HepG2 (cell line): ENCODE results near the gene FAM180A. TPM values are rescaled to one million over a fixed set of nuclear protein-coding genes. Genes with fewer than 3 reads are reported as not detected.

Experiments
- ATAC-seq: fragments of 200-7000 bp; cut with Tn5 transposase; 3 replicates; pipeline ENCODE4 v1.9.1; 2020; ENCODE audit warnings: mild to moderate bottlenecking, moderate library complexity
- BruUV-seq: library from RNA; stranded (reverse); fragments of 400-500 nt; replicated peaks from 2 replicates; lab custom pipeline; 2021; lab: Mats Ljungman, UMichigan
- CTCF ChIA-PET: fragments of 300-600 bp; formaldehyde crosslinking; extraction: SDS; loops from one replicate; lab custom pipeline; 2021; ENCODE audit warnings: low total read pairs, inconsistent platforms, low intra/inter-chr PET ratio; lab: Yijun Ruan, JAX
- POLR2A ChIA-PET: fragments of 350-600 bp; sonication (Branson Sonifier 250); formaldehyde crosslinking; loops from one replicate; lab custom pipeline; 2020; ENCODE audit warnings: antibody characterized with exemption, inconsistent platforms; lab: Yijun Ruan, JAX
- DNase-seq: peaks from one replicate; pipeline ENCODE4 v3.0.0-alpha.2; 2015; ENCODE audit warnings: low spot score
- FAIRE-seq: peaks from 3 replicates; lab custom pipeline; 2011; peaks lifted over from hg19 to GRCh38; lab: Jason Lieb, UNC
- H2AFZ ChIP-seq: one replicate; pipeline ENCODE4 v1.6.1; 2011; ENCODE audit warnings: low read length, inconsistent platforms
- H3K27ac ChIP-seq: fragments of 300-600 bp; 3 replicates; pipeline ENCODE4 v1.8.0; 2011; ENCODE audit warnings: mixed run types, mild to moderate bottlenecking, mixed read lengths, low read length, inconsistent platforms; ENCODE audit not compliant: insufficient read depth; ENCODE audit errors: extremely low read length
- H3K27me3 ChIP-seq, 2 experiments: fragments of 200-600 bp in 1 of 2; 2 replicates in 1 of 2; 3 replicates in 1 of 2; pipeline versions ENCODE4 v1.6.0 to v1.8.0; 2011; ENCODE audit warnings: low read length in 2 of 2, mild to moderate bottlenecking in 2 of 2, moderate library complexity in 2 of 2, inconsistent platforms in 1 of 2; ENCODE audit not compliant: insufficient read depth in 2 of 2, control insufficient read depth in 1 of 2
- H3K36me3 ChIP-seq, 2 experiments: fragments of 200-600 bp in 1 of 2; replicated peaks in 1 of 2; 2 replicates in 1 of 2; 3 replicates in 1 of 2; pipeline versions ENCODE4 v1.5.1 to v1.8.0; 2011; ENCODE audit warnings: low read length in 2 of 2, inconsistent platforms in 1 of 2; ENCODE audit not compliant: insufficient read depth in 2 of 2, control insufficient read depth in 1 of 2
- H3K4me1 ChIP-seq: 2 replicates; pipeline ENCODE4 v1.5.1; 2012; ENCODE audit warnings: low read length, inconsistent platforms; ENCODE audit not compliant: insufficient read depth
- H3K4me2 ChIP-seq: 2 replicates; pipeline ENCODE4 v1.6.0; 2011; ENCODE audit warnings: low read depth, low read length, inconsistent platforms
- H3K4me3 ChIP-seq, 3 experiments: fragments of 200-600 bp in 1 of 3; sonication (generic), shearing (Covaris generic) in 1 of 3; replicated peaks in 1 of 3; 2 replicates each; pipeline ENCODE4 v1.5.1; 2011 to 2016; ENCODE audit warnings: low read length in 3 of 3, inconsistent platforms in 2 of 3, low read depth in 2 of 3, mild to moderate bottlenecking in 2 of 3, control low read depth in 1 of 3, mixed read lengths in 1 of 3; ENCODE audit not compliant: insufficient read depth in 1 of 3
- H3K79me2 ChIP-seq: one replicate; pipeline ENCODE4 v1.6.1; 2011; ENCODE audit warnings: low read length, inconsistent platforms; ENCODE audit not compliant: insufficient read depth
- H3K9ac ChIP-seq: 2 replicates; pipeline ENCODE4 v1.6.0; 2011; ENCODE audit warnings: mild to moderate bottlenecking, low read depth, low read length, inconsistent platforms; ENCODE audit not compliant: insufficient read depth
- H3K9me3 ChIP-seq: 2 replicates; pipeline ENCODE4 v1.5.1; 2012; ENCODE audit warnings: mild to moderate bottlenecking, low read length
- H4K20me1 ChIP-seq: 2 replicates; pipeline ENCODE4 v1.6.0; 2011; ENCODE audit warnings: inconsistent platforms, mild to moderate bottlenecking, low read length, moderate library complexity; ENCODE audit not compliant: insufficient read depth
- ATF2 ChIP-seq: sonication (generic); formaldehyde crosslinking; IDR thresholded peaks from 2 replicates; pipeline ENCODE4 v1.4.0; 2020; ENCODE audit warnings: missing genetic modification reagents
- EP300 ChIP-seq, 3 experiments: sonication (generic) in 1 of 3; formaldehyde crosslinking in 1 of 3; IDR thresholded peaks; 2 replicates each; pipeline versions ENCODE4 v1.5.1 to v1.6.1; 2011 to 2020; ENCODE audit warnings: low read depth in 2 of 3, low read length in 2 of 3, borderline replicate concordance in 1 of 3, improper control_type of control experiment in 1 of 3, mild to moderate bottlenecking in 1 of 3, missing genetic modification reagents in 1 of 3, moderate library complexity in 1 of 3
- FOXA1 ChIP-seq, 2 experiments: fragments of 450-650 bp in 1 of 2; sonication (generic) in 1 of 2; formaldehyde crosslinking in 1 of 2; IDR thresholded peaks; 2 replicates each; pipeline versions ENCODE4 v1.4.0 to v1.6.1; 2016 to 2020; ENCODE audit warnings: missing genetic modification reagents in 1 of 2
- PRMT3 ChIP-seq: sonication (generic); formaldehyde crosslinking; IDR thresholded peaks from 2 replicates; pipeline ENCODE4 v1.8.1; 2022; ENCODE audit warnings: low read depth, mild to moderate bottlenecking, moderate library complexity, missing genetic modification reagents, borderline replicate concordance
- RCOR2 ChIP-seq: IDR thresholded peaks from 2 replicates; pipeline ENCODE4 v1.6.1; 2016; ENCODE audit warnings: missing biosample characterization, missing genetic modification reagents
- TARDBP ChIP-seq: sonication (generic); formaldehyde crosslinking; IDR thresholded peaks from 2 replicates; pipeline ENCODE4 v1.8.0; 2022; ENCODE audit warnings: mild to moderate bottlenecking, missing genetic modification reagents
- THAP8 ChIP-seq: sonication (generic); formaldehyde crosslinking; IDR thresholded peaks from 2 replicates; pipeline ENCODE4 v1.5.1; 2020; ENCODE audit warnings: missing genetic modification reagents, mild to moderate bottlenecking, borderline replicate concordance
- ZNF431 ChIP-seq: sonication (generic); formaldehyde crosslinking; IDR thresholded peaks from 2 replicates; pipeline ENCODE4 v1.9.0; 2022; ENCODE audit warnings: missing genetic modification reagents, low read depth, mild to moderate bottlenecking, borderline replicate concordance
- ZNF563 ChIP-seq: sonication (generic); formaldehyde crosslinking; IDR thresholded peaks from 2 replicates; pipeline ENCODE4 v1.8.0; 2022; ENCODE audit warnings: mild to moderate bottlenecking, moderate library complexity, missing genetic modification reagents
- WGBS: methylation state at CpG from one replicate; pipeline ENCODE4 v1.1.6; 2017; ENCODE audit warnings: low lambda C conversion rate; 5-methylcytosine and 5-hydroxymethylcytosine counted together
- in situ Hi-C: cut with HindIII; loops from 2 replicates; pipeline ENCODE4 v1.10.0; 2017; ENCODE audit warnings: low pct_unique_long_range_greater_than_20kb; ENCODE audit not compliant: extremely low pct_ligation_motif_present
- intact Hi-C: fragments of 100-400 bp; cut with micrococcal nuclease; formaldehyde crosslinking; loops from one replicate; pipeline ENCODE4 v1.10.0; 2022; ENCODE audit not compliant: unreplicated experiment
- polyA plus RNA-seq, 8 experiments: library from polyadenylated mRNA; depleted of rRNA in 3 of 8; stranded (reverse) in 7 of 8; unstranded in 1 of 8; fragments of >200 nt; fragmentation: Illumina TruSeq in 4 of 8; extraction: Trizol in 4 of 8; gene quantifications; 2 replicates each; pipeline versions ENCODE4 v1.2.1 to v1.2.3, GENCODE V29; 2011 to 2016; ENCODE audit warnings: low read depth in 4 of 8, missing spikeins in 1 of 8, mixed read lengths in 1 of 8; ENCODE audit not compliant: insufficient read depth in 1 of 8
- total RNA-seq, 5 experiments: library from RNA; depleted of rRNA; stranded (reverse); fragments of >200 nt; fragmentation: Illumina TruSeq; extraction: Trizol; gene quantifications; 2 replicates each; pipeline ENCODE4 v1.2.3, GENCODE V29; 2016; ENCODE audit warnings: low read depth in 1 of 5
- TF ChIP-seq, protein P1 (sequence below): sonication (generic); formaldehyde crosslinking; IDR thresholded peaks from 2 replicates; pipeline ENCODE4 v1.5.1; 2020; ENCODE audit warnings: mild to moderate bottlenecking, missing genetic modification reagents, borderline replicate concordance
- TF ChIP-seq, protein P2 (sequence below): IDR thresholded peaks from 2 replicates; pipeline ENCODE4 v1.6.1; 2016

The FAM180A gene
- total and polyA plus RNA-seq, 2 of the 13 experiments (the other 11 are each of a cell fraction or from before 2014, with no cell fraction given): not detected

- H3K79me2 ChIP-seq: no peaks in the 10 kb centered on the region
- H3K4me3 ChIP-seq: no peak overlapping the region
- in situ Hi-C loops: no loop called here
- no peak overlapping the region for H3K27ac ChIP-seq
- no TSS peak for BruUV-seq
- no peaks in the 10 kb centered on the region for H3K36me3 ChIP-seq
- no peak for FAIRE-seq
- no peaks in the 10 kb centered on the region for H4K20me1 ChIP-seq
- 0 out of 2 replicates have a peak, but pooled peaks cover 4% of the 10 kb centered on the region for H3K4me1 ChIP-seq
- H3K4me2 ChIP-seq: no peak overlapping the region
- H3K9ac ChIP-seq: no peak overlapping the region
- WGBS: 0% methylated on average over 1 of the region's 5 CpGs
- CTCF ChIA-PET: no interaction called here
- ATAC-seq: no peak
- no peak for DNase-seq
- TF ChIP-seq FOXA1 (IDR thresholded peaks at IDR 0.05): no peak
- 0 out of 2 replicates have a peak, but pooled peaks have one; percentile 22 for TF ChIP-seq FOXA1 (CRISPR knock-in tag; IDR thresholded peaks at IDR 0.05)
- no peak for TF ChIP-seq ZNF563 (CRISPR knock-in tag)
- TF ChIP-seq, protein P1, sequence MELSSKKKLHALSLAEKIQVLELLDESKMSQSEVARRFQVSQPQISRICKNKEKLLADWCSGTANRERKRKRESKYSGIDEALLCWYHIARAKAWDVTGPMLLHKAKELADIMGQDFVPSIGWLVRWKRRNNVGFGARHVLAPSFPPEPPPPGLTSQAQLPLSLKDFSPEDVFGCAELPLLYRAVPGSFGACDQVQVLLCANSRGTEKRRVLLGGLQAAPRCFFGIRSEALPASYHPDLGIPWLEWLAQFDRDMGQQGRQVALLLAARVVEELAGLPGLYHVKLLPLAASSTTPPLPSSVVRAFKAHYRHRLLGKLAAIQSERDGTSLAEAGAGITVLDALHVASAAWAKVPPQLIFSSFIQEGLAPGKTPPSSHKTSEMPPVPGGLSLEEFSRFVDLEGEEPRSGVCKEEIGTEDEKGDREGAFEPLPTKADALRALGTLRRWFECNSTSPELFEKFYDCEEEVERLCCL: no peak
- TF ChIP-seq, all 625 proteins: peak for 1
- H3K27me3 ChIP-seq: peaks cover 0 to 13% of the 10 kb centered on the region in 2 experiments; a peak in 1 of 5 replicates
- POLR2A ChIA-PET: no interaction called here
- H2AFZ ChIP-seq: no peak overlapping the region
- intact Hi-C loops: no loop called here
- peaks cover 7% of the 10 kb centered on the region for H3K9me3 ChIP-seq
Measured at GRCh38 chr7:135773464-135773863, 24.9 kb upstream of the FAM180A start.

GRCh38 chr7:135772639-135773222, 24.1 kb upstream of the FAM180A start:
- Histone ChIP-seq H2AFZ (no peak overlapping the region), H3K27ac (no peak overlapping the region), H3K4me2 (no peak overlapping the region), H3K27me3 (peaks cover 1 to 19% of the 10 kb centered on the region in 2 experiments; a peak in 2 of 5 replicates), H3K36me3 (no peaks in the 10 kb centered on the region), H3K9me3 (peaks cover 2% of the 10 kb centered on the region), H3K9ac (no peak overlapping the region), H3K4me3 (no peak overlapping the region), H4K20me1 (no peaks in the 10 kb centered on the region), H3K4me1 (0 out of 2 replicates have a peak, but pooled peaks cover 4% of the 10 kb centered on the region), H3K79me2 (no peaks in the 10 kb centered on the region)
- intact Hi-C loops: no loop called here
- POLR2A ChIA-PET: no interaction called here
- FAIRE-seq (no peak), DNase-seq (no peak), ATAC-seq (no peak)
- WGBS: 61% methylated on average over 5 of the region's 8 CpGs
- BruUV-seq: no TSS peak
- in situ Hi-C loops: no loop called here
- CTCF ChIA-PET: no interaction called here
- TF ChIP-seq RCOR2 (CRISPR knock-in tag) (no peak), THAP8 (CRISPR knock-in tag) (no peak), ATF2 (CRISPR knock-in tag) (no peak), EP300 (IDR thresholded peaks at IDR 0.05; ENCODE audit: low read depth in 2 of 2, low read length in 2 of 2) (no peak), EP300 (CRISPR knock-in tag; IDR thresholded peaks at IDR 0.05; ENCODE audit: borderline replicate concordance) (no peak), PRMT3 (CRISPR knock-in tag) (no peak), ZNF431 (CRISPR knock-in tag) (no peak), TARDBP (CRISPR knock-in tag) (no peak)
- TF ChIP-seq, protein P2, sequence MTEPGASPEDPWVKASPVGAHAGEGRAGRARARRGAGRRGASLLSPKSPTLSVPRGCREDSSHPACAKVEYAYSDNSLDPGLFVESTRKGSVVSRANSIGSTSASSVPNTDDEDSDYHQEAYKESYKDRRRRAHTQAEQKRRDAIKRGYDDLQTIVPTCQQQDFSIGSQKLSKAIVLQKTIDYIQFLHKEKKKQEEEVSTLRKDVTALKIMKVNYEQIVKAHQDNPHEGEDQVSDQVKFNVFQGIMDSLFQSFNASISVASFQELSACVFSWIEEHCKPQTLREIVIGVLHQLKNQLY (CRISPR knock-in tag): no peak
